DMS79 (cell line): ENCODE data around the gene PCDH7.

Experiments
- DNase-seq: peaks from one replicate; lab custom pipeline; 2025; lab: John Stamatoyannopoulos, UW

PCDH7 gene

GRCh38 chr4:30727409-30727808 is 7.2 kb downstream of the PCDH7 start:
- DNase-seq, result no peak

- no peak for DNase-seq
Observed at GRCh38 chr4:30728311-30728710, 8.1 kb downstream of the PCDH7 start.

DNA sequence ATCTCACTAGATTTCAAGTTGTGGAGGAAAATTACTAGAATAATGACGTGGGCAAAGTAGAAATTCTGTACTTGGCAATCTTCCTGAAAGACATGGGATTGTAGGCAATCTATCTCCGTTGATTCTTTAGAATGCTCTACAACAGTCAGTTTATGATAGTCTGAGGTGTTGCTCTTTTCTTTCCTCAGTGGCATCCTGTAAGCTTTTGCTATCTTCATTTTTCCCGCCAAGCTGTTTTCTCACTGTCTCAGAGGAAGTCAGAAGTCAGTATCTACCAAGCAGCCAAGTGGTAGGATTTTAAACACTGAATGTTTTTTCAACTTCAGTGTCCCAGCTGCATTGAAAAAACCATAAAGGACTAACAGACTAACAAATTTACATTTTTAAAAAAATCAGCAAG is 23.7 kb downstream of the PCDH7 start:
- no peak for DNase-seq

GRCh38 chr4:30744386-30744785 is 24.2 kb downstream of the PCDH7 start:
- no peak for DNase-seq

DNA sequence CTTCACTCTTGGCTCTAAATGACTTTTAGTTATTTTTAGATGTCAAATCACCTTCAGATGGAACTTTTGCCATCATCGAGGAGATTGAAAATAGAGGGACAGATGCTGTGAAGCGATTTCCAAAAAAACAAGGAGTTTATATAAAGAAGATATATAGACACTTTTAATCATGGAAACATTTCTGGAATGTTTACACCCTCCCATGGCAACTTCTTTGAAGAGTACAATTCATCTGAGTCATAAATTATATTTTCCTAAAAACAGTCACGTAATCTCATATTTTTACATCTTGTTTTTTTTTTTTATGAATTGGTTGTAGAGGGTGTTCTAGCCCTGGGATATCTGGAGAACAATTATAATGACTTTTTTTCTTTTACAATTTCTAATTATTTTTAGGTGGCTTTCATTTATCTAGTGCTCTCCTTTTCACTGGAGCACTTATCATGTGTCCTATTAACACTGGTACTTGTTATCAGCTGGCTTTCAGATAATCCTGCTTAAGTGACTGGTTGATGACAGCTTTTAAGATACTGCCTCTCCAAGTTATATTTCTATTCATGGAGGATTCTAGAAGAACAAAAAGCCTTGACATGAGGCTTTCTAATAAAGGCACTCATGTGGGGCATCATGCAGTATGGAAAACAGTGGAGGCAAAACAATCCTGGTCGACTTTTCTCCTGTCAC is 24.9 kb downstream of the PCDH7 start:
- no peak for DNase-seq

DNA sequence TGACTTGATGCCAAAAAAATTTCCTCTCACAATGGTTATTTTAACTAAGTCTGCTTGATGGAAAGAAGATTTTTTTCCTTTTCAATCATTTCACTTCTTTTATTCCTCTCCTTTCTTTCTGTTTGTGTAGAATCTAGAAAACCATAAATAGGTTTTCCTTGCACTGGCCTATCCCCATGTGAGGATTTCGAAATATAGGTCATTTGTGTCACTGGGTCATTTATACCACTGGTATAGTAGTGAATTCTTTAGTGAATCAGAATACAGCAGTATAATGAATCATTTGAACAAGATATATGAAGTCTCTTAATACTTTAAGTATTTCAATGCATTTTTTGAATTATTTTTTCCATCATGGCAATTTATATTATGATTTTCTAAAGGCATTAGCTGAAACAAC is 26.6 kb downstream of the PCDH7 start:
- DNase-seq, result no peak

- no peak for DNase-seq
Observed at GRCh38 chr4:30753316-30753715, 33.1 kb downstream of the PCDH7 start.

DNA sequence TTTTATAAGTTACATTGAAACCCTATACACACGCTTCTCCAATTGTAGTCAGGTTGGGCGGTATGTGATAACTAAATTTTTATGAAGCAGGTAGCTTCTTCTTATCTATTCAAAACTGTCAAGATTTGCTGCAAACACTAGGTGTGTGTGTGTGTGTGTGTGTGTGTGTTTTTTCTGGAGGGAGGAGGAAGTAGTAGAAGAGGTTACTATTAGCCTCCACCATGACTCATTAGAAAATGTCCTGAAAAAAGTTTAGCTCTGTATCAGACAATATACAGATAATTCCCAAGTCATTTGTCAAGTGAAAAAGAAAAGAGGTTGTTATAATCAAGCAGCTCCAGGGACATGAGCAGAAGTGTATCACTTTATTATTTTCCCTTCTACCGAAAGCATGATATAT is 33.9 kb downstream of the PCDH7 start:
- DNase-seq, result no peak

- no peak for DNase-seq
Observed at GRCh38 chr4:30755346-30755745, 35.2 kb downstream of the PCDH7 start.

GRCh38 chr4:30756553-30756952 is 36.4 kb downstream of the PCDH7 start:
- DNase-seq, result no peak

- no peak for DNase-seq
Observed at GRCh38 chr4:30757357-30757756, 37.2 kb downstream of the PCDH7 start.

- no peak for DNase-seq
Observed at GRCh38 chr4:30760551-30760950, 40.4 kb downstream of the PCDH7 start.

- DNase-seq, result no peak
Observed at GRCh38 chr4:30763321-30763727, 43.2 kb downstream of the PCDH7 start.

DNA sequence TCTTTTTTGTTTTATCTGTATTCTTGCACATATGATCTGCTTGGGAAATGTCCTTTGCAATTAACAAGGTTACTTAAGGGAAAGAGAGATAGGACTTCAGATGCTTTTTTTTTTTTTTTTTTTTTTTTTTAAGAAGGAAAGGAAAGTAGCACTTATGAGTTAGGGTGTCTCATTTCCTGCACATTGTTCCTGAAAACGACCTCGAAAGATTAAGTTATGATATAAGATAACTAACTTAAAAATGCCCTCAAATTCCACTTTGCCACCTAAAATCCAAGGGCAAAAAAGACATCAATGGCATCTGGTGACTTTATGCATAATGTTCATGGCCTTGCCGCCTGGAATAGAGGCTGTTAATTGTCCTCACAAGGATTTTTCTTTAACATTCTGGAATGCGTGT is 44.9 kb downstream of the PCDH7 start:
- DNase-seq, result no peak

DNA sequence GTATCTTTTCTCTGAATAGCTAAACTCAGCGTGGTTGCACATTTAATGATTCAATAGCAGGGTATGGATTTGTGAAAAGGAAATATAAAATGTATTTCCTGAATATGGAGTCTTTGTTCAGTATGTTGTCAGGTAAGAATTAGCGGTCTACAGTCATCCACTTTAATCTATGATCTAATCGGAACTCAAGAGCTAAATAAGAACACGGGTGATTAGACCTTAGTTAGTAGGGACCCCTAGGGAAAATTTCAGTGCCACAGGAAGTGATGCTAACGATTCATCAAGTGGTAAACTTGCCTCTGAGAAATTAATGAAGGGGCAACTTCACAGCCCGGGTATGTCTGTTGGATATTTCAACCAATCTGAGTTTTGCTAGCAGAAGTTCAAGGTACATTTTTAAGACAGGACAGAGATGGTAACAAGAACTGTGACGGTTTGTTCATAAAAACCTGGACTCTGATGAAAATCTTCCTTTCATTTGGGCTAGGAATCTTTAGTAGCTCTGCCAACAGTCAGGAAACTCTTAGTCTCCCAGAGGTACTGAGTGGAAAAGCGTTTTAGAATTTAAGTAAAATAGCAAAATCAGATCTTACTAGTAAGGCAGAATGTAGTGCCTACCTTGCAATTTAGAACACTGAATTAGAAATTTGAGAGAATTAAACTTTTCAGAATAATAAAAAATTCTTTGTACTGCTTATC is 47.1 kb downstream of the PCDH7 start:
- DNase-seq, result no peak

GRCh38 chr4:30768277-30768676 is 48.1 kb downstream of the PCDH7 start:
- DNase-seq, result no peak

DNA sequence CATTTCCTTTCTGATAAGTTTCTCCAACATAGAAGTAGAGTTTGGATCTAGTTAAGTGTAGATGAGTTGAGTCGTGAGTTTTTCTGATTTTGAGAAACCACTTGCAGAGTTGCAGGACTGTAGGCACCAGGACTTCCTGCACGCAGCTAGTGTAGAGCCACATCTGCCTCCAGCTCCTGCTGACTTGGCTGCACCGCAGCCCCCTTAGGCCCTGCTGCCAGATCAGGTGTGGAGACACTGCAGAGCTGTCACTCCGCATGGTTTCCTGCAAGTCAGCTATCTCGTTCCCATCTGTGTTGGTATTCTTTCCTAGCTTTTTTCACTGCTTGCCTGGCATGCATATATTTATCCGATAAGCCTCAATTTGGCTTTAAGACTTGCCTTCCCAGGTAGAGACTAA is 48.9 kb downstream of the PCDH7 start:
- no peak for DNase-seq

DNA sequence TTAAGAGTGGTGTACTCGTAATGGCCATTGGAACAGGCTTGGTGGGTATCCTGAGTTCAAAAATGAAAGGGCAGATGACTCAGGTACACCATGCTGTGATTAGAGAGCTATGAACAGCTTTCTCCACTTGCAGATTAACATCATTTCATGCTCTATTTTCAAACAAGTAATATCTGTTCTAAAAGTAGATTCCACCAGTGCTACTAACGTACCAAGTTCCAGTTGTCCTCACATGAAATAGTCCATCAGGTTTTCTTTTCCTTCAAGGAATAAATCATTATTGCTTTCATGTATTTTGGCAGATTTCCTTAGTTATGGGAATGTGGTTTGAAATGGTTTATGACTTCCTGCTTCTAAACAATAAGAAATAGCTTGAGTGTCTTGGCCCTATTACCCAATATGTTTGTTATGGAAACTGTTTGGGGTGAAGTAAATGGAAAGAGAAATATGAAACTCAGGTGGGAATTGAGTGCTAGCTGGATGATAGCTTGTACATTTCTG is 49.9 kb downstream of the PCDH7 start:
- no peak for DNase-seq

- no peak for DNase-seq
Observed at GRCh38 chr4:30770812-30771211, 50.6 kb downstream of the PCDH7 start.

GRCh38 chr4:30776451-30776850 is 56.3 kb downstream of the PCDH7 start:
- no peak for DNase-seq

GRCh38 chr4:30776921-30777415 is 56.8 kb downstream of the PCDH7 start:
- DNase-seq, result no peak
